ENCODE data around the gene COL23A1. TPM values are rescaled to one million over a fixed set of nuclear protein-coding genes. Genes with fewer than 3 reads are reported as not detected.

COL23A1 gene
- total and polyA plus RNA-seq, 2 of the 13 experiments (the other 11 are each of a cell fraction or from before 2014, with no cell fraction given) = not detected

- Histone ChIP-seq H3K36me3 (replicated peaks in 1 of 2; ENCODE audit: control insufficient read depth in 1 of 2, insufficient read depth in 2 of 2, low read length in 2 of 2) (no peaks in the 10 kb centered on the region), H3K9ac (ENCODE audit: insufficient read depth, low read depth, low read length) (no peak overlapping the region), H4K20me1 (ENCODE audit: insufficient read depth, low read length) (no peaks in the 10 kb centered on the region), H3K4me1 (ENCODE audit: insufficient read depth, low read length) (peaks cover 57% of the 10 kb centered on the region), H2AFZ (ENCODE audit: low read length) (no peak overlapping the region), H3K4me3 (replicated peaks in 1 of 3; ENCODE audit: insufficient read depth in 1 of 3, low read depth in 2 of 3, low read length in 3 of 3) (no peak overlapping the region), H3K27me3 (ENCODE audit: control insufficient read depth in 1 of 2, insufficient read depth in 2 of 2, low read length in 2 of 2) (no peaks in the 10 kb centered on the region), H3K4me2 (ENCODE audit: low read depth, low read length) (no peak overlapping the region), H3K9me3 (ENCODE audit: low read length) (no peaks in the 10 kb centered on the region), H3K79me2 (ENCODE audit: insufficient read depth, low read length) (no peaks in the 10 kb centered on the region), H3K27ac (ENCODE audit: extremely low read length, insufficient read depth, low read length) (no peak overlapping the region)
- CTCF ChIA-PET (ENCODE audit: low intra/inter-chr PET ratio, low total read pairs) = no interaction called here
- FAIRE-seq (no peak), ATAC-seq (no peak), DNase-seq (ENCODE audit: low spot score) (no peak)
- intact Hi-C loops (cut with micrococcal nuclease; ENCODE audit: unreplicated experiment) = no loop called here
- in situ Hi-C loops (cut with HindIII; ENCODE audit: extremely low pct_ligation_motif_present, low pct_unique_long_range_greater_than_20kb) = no loop called here
- POLR2A ChIA-PET = no interaction called here
- no TSS peak for BruUV-seq (replicated peaks)
- WGBS (ENCODE audit: low lambda C conversion rate) = 84% methylated on average over 4 of the region's 4 CpGs
- TF ChIP-seq ZFX (CRISPR knock-in tag; IDR thresholded peaks at IDR 0.05; ENCODE audit: low read depth) (no peak), ZNF3 (CRISPR knock-in tag; IDR thresholded peaks at IDR 0.05) (no peak), ZNF18 (CRISPR knock-in tag; IDR thresholded peaks at IDR 0.05; ENCODE audit: insufficient replicate concordance) (no peak), ZNF331 (CRISPR knock-in tag; IDR thresholded peaks at IDR 0.05) (no peak), KLF6 (CRISPR knock-in tag; IDR thresholded peaks at IDR 0.05) (no peak), ZNF207 (IDR thresholded peaks at IDR 0.05; ENCODE audit: borderline replicate concordance) (no peak), ZSCAN22 (CRISPR knock-in tag; IDR thresholded peaks at IDR 0.05) (no peak), TBP (CRISPR knock-in tag; IDR thresholded peaks at IDR 0.05) (no peak), NFRKB (IDR thresholded peaks at IDR 0.05) (no peak), SMAD3 (CRISPR knock-in tag; IDR thresholded peaks at IDR 0.05) (no peak), BHLHE40 (IDR thresholded peaks at IDR 0.05; ENCODE audit: low read length) (no peak), ZSCAN31 (CRISPR knock-in tag; IDR thresholded peaks at IDR 0.05; ENCODE audit: low read depth) (no peak)
- TF ChIP-seq, protein P1, sequence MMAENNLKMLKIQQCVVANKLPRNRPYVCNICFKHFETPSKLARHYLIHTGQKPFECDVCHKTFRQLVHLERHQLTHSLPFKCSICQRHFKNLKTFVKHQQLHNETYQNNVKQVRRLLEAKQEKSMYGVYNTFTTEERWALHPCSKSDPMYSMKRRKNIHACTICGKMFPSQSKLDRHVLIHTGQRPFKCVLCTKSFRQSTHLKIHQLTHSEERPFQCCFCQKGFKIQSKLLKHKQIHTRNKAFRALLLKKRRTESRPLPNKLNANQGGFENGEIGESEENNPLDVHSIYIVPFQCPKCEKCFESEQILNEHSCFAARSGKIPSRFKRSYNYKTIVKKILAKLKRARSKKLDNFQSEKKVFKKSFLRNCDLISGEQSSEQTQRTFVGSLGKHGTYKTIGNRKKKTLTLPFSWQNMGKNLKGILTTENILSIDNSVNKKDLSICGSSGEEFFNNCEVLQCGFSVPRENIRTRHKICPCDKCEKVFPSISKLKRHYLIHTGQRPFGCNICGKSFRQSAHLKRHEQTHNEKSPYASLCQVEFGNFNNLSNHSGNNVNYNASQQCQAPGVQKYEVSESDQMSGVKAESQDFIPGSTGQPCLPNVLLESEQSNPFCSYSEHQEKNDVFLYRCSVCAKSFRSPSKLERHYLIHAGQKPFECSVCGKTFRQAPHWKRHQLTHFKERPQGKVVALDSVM (CRISPR knock-in tag; IDR thresholded peaks at IDR 0.05) = no peak
- TF ChIP-seq, protein P2, sequence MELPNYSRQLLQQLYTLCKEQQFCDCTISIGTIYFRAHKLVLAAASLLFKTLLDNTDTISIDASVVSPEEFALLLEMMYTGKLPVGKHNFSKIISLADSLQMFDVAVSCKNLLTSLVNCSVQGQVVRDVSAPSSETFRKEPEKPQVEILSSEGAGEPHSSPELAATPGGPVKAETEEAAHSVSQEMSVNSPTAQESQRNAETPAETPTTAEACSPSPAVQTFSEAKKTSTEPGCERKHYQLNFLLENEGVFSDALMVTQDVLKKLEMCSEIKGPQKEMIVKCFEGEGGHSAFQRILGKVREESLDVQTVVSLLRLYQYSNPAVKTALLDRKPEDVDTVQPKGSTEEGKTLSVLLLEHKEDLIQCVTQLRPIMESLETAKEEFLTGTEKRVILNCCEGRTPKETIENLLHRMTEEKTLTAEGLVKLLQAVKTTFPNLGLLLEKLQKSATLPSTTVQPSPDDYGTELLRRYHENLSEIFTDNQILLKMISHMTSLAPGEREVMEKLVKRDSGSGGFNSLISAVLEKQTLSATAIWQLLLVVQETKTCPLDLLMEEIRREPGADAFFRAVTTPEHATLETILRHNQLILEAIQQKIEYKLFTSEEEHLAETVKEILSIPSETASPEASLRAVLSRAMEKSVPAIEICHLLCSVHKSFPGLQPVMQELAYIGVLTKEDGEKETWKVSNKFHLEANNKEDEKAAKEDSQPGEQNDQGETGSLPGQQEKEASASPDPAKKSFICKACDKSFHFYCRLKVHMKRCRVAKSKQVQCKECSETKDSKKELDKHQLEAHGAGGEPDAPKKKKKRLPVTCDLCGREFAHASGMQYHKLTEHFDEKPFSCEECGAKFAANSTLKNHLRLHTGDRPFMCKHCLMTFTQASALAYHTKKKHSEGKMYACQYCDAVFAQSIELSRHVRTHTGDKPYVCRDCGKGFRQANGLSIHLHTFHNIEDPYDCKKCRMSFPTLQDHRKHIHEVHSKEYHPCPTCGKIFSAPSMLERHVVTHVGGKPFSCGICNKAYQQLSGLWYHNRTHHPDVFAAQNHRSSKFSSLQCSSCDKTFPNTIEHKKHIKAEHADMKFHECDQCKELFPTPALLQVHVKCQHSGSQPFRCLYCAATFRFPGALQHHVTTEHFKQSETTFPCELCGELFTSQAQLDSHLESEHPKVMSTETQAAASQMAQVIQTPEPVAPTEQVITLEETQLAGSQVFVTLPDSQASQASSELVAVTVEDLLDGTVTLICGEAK (IDR thresholded peaks at IDR 0.05) = no peak
- TF ChIP-seq, protein P2 (CRISPR knock-in tag; IDR thresholded peaks at IDR 0.05) = no peak
Measured at GRCh38 chr5:178632285-178632684, 42.1 kb upstream of the COL23A1 start.
